SU-DHL-6 (cell line): ENCODE measurements around the gene ZNF462.

Source experiments
- CTCF ChIP-seq: fragments of 200-600 bp; sonication (generic); IDR thresholded peaks from one replicate; pipeline ENCODE4 v1.5.1; 2017; ENCODE audit warnings: antibody characterized with exemption, mild to moderate bottlenecking, low read length, moderate library complexity; ENCODE audit not compliant: insufficient read depth, poor library complexity, severe bottlenecking
- EZH2phosphoT487 ChIP-seq: fragments of 200-600 bp; sonication (generic), shearing (Covaris generic); conservative IDR thresholded peaks from 2 replicates; pipeline ENCODE4 v1.6.1; 2018; ENCODE audit warnings: mild to moderate bottlenecking, antibody characterized with exemption, low read length, moderate library complexity, mixed read lengths

DNA sequence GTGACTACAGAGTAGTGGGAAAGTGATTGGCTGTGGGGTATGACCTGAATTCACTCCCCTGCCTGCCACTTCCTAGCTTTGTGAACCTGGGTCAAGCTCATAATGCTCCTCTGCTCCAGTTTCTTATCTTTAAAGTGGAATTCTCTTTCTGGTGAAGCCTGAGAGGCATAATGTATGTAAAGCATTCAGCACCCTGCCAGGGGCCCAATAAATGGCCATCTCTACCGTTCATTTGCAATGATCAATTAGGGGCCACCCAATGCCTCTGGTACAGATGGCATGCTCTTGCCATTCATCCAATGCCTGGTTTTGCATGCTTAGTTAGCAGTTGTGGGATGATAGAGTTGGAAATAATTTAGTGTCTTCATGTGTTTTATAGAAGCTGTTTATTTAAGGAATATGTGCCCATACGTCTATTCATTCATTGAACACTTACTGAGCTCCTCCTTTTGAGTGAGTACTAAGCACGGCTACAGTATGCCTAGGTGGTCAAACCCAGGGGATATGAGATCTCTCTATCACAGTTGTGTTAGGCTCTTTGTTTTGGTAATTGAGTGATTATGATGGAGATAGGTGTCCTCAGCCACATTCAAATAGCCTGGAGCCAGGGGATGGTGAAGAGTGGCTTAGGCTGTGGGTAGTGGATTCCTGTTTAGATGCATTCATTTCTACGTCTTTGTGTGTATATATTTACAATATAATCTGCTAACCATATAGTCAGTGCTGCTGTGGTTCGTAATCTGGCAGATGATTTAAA lies 15.3 kb downstream of the ZNF462 start:
- no peak for TF ChIP-seq CTCF
- TF ChIP-seq EZH2phosphoT487, result no peak
